KMS-11 (cell line): ENCODE results near the gene SCN7A.

Source experiments
- H2AFZ ChIP-seq: fragments of 200-600 bp; sonication (generic); 2 replicates; pipeline ENCODE4 v1.6.1; 2016; ENCODE audit warnings: antibody characterized with exemption, mixed run types, low read depth
- H3K27ac ChIP-seq: fragments of 200-600 bp; sonication (generic); 2 replicates; pipeline ENCODE4 v1.6.1; 2016; ENCODE audit warnings: mild to moderate bottlenecking, mixed run types
- H3K27me3 ChIP-seq: fragments of 200-600 bp; sonication (generic); 2 replicates; pipeline ENCODE4 v1.6.1; 2017; ENCODE audit warnings: mild to moderate bottlenecking, low read depth, mixed run types, moderate library complexity; ENCODE audit not compliant: insufficient read depth
- H3K36me3 ChIP-seq: fragments of 200-600 bp; sonication (generic); 2 replicates; pipeline ENCODE4 v1.6.1; 2017; ENCODE audit warnings: mild to moderate bottlenecking, mixed run types; ENCODE audit not compliant: insufficient read depth
- H3K4me1 ChIP-seq: fragments of 200-600 bp; sonication (generic); 2 replicates; pipeline ENCODE4 v1.6.1; 2016; ENCODE audit warnings: mild to moderate bottlenecking, low read depth, mixed run types; ENCODE audit not compliant: poor library complexity, severe bottlenecking
- H3K4me2 ChIP-seq: fragments of 200-600 bp; sonication (generic); 2 replicates; pipeline ENCODE4 v1.7.0; 2016; ENCODE audit warnings: mild to moderate bottlenecking, mixed run types
- H3K4me3 ChIP-seq: fragments of 200-600 bp; sonication (generic); IDR thresholded peaks from 2 replicates; pipeline ENCODE4 v1.6.1; 2017; ENCODE audit warnings: low read depth, low read length, mixed read lengths; ENCODE audit not compliant: insufficient read depth
- H3K79me2 ChIP-seq: fragments of 200-600 bp; sonication (generic); 2 replicates; pipeline ENCODE4 v1.6.1; 2016; ENCODE audit warnings: low read depth, mixed run types; ENCODE audit not compliant: insufficient read depth
- H3K9ac ChIP-seq: fragments of 200-600 bp; sonication (generic); 2 replicates; pipeline ENCODE4 v1.6.1; 2016; ENCODE audit warnings: mild to moderate bottlenecking, mixed run types
- H4K20me1 ChIP-seq: fragments of 200-600 bp; sonication (generic); 2 replicates; pipeline ENCODE4 v1.6.1; 2016; ENCODE audit warnings: mild to moderate bottlenecking, mixed run types; ENCODE audit not compliant: insufficient read depth
- CTCF ChIP-seq: fragments of 200-600 bp; sonication (generic); conservative IDR thresholded peaks from 2 replicates; pipeline ENCODE4 v1.6.1; 2017; ENCODE audit warnings: low read depth, mild to moderate bottlenecking, antibody characterized with exemption, low read length, moderate library complexity, mixed read lengths

Gene SCN7A

DNA sequence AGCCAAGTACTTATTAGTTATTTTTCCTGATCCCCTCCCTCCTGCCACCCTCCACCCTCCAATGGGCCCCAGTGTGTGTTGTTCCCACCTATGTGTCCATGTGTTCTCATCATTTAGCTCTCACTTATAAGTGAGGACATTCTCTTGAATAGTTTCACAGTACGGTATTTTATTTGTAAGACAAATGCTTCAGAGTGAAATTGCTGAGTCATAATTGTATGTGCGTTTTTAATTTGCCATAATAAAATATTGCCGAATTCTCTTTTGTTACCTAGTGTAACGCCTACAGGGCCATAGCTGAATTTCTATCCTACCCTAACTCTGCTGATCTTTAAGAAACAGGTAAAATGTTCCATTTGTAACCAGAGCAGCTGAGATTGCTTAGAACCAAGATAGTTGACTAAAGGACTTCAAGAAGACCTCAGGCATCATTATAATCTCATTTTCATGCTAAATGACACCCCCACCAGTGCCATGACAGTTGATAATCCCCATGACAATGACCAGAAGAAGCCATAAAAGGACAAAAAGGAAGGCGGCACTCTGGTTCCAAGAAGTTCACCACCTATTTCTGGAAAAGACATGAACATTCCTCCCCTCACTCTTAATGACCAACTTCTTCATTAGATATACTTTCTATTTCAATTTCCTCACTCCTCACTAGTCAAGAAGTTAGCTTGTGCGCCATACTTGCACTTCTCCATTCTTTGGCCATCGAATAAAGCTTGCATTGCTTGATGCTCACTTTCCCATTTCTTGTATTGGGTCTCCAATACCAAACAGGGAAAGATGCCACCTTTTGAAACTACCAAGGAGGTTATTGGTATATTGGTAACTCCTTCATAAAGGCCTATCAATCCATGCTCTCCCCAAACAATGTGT, 136.7 kb downstream of the SCN7A start:
- Histone ChIP-seq H3K27me3 (no peaks in the 10 kb centered on the region), H3K4me3 (no peak overlapping the region), H3K79me2 (no peaks in the 10 kb centered on the region), H2AFZ (no peak overlapping the region), H3K36me3 (no peaks in the 10 kb centered on the region), H3K9ac (no peak overlapping the region), H3K4me2 (no peak overlapping the region), H3K27ac (no peak overlapping the region), H4K20me1 (no peaks in the 10 kb centered on the region), H3K4me1 (peaks cover 10% of the 10 kb centered on the region)
- no peak for TF ChIP-seq CTCF
